Measurements from ENCODE around the gene MIPEP.

Gene MIPEP

GRCh38 chr13:23703246-23703860 is 185.8 kb downstream of the MIPEP start:
- no peak for DNase-seq

- DNase-seq, result no peak
Measured at GRCh38 chr13:23701636-23702035, 187.6 kb downstream of the MIPEP start.

GRCh38 chr13:23701186-23701585 is 188.0 kb downstream of the MIPEP start:
- no peak for DNase-seq

GRCh38 chr13:23699271-23699670 is 189.9 kb downstream of the MIPEP start:
- no peak for DNase-seq

GRCh38 chr13:23697772-23698313 is 191.4 kb downstream of the MIPEP start:
- no peak for DNase-seq

- DNase-seq, result no peak
Measured at GRCh38 chr13:23696610-23697009, 192.6 kb downstream of the MIPEP start.

GRCh38 chr13:23695711-23696464 is 193.3 kb downstream of the MIPEP start:
- DNase-seq, result peak; percentile 65

- no peak for DNase-seq
Measured at GRCh38 chr13:23695196-23695595, 194.0 kb downstream of the MIPEP start.

GRCh38 chr13:23692816-23693215 is 196.4 kb downstream of the MIPEP start:
- DNase-seq, result no peak

GRCh38 chr13:23690668-23691067 is 198.5 kb downstream of the MIPEP start:
- no peak for DNase-seq

- no peak for DNase-seq
Measured at GRCh38 chr13:23688336-23688735, 200.9 kb downstream of the MIPEP start.

- DNase-seq, result no peak
Measured at GRCh38 chr13:23687614-23688013, 201.6 kb downstream of the MIPEP start.

GRCh38 chr13:23686948-23687347 is 202.3 kb downstream of the MIPEP start:
- DNase-seq, result no peak

GRCh38 chr13:23685416-23685815 is 203.8 kb downstream of the MIPEP start:
- no peak for DNase-seq

- DNase-seq, result no peak
Measured at GRCh38 chr13:23684647-23685046, 204.6 kb downstream of the MIPEP start.

GRCh38 chr13:23683084-23683483 is 206.1 kb downstream of the MIPEP start:
- DNase-seq, result no peak

GRCh38 chr13:23680845-23681669 is 208.1 kb downstream of the MIPEP start:
- no peak for DNase-seq
